Posterior cingulate gyrus (tissue), 11 donors: Measurements from ENCODE around the gene KCNJ18.
"Not testable (repeated sequence)": the region's sequence is repeated elsewhere in the genome, so short reads cannot be mapped to it uniquely, and the experiment has no call there.

Experiments used
- DNase-seq, 10 donors: peaks; one replicate each; pipeline versions ENCODE4 v3.0.0 to v3.0.0-alpha.2; 2020 to 2021; ENCODE audit warnings: mixed read lengths in 3 of 10
- intact Hi-C: fragments of 100-400 bp; cut with DNase I; formaldehyde crosslinking; loops from one replicate; pipeline ENCODE4 v1.15.1; 2023

The KCNJ18 gene

GRCh38 chr17:21746415-21746814 is 54.1 kb downstream of the KCNJ18 start:
- DNase-seq = peak in 2 of 10 donors; percentile 24 to 52
- intact Hi-C loops = not testable (repeated sequence)

- DNase-seq = peak in 3 of 10 donors; percentile 38 to 64 (median 57)
- intact Hi-C loops = not testable (repeated sequence)
Observed at GRCh38 chr17:21747195-21747915, 55.0 kb downstream of the KCNJ18 start.

- peak in 2 of 10 donors; percentile 64 to 78 for DNase-seq
- intact Hi-C loops = not testable (repeated sequence)
Observed at GRCh38 chr17:21748686-21749085, 56.4 kb downstream of the KCNJ18 start.

GRCh38 chr17:21749696-21750531 is 57.6 kb downstream of the KCNJ18 start:
- DNase-seq = peak in 3 of 10 donors; percentile 40 to 75 (median 68)
- intact Hi-C loops = not testable (repeated sequence)

GRCh38 chr17:21751111-21751510 is 58.8 kb downstream of the KCNJ18 start:
- intact Hi-C loops = not testable (repeated sequence)
- DNase-seq = peak in 2 of 10 donors; percentile 48 to 57
